H9 (cell line): ENCODE results near the gene KAT6B. TPM values are rescaled to one million over a fixed set of nuclear protein-coding genes. Genes with fewer than 3 reads are reported as not detected.

Experiments
- DNase-seq: peaks from one replicate; pipeline ENCODE4 v3.0.0-alpha.2; 2017
- H2AFZ ChIP-seq: one replicate; pipeline ENCODE4 v1.6.1; 2013; ENCODE audit warnings: mild to moderate bottlenecking, low read length, control low read depth, moderate library complexity
- H2AK5ac ChIP-seq: 2 replicates; pipeline ENCODE4 v1.6.1; 2013; ENCODE audit warnings: low read length, control low read depth, mixed read lengths; ENCODE audit not compliant: insufficient read length
- H2BK120ac ChIP-seq: one replicate; pipeline ENCODE4 v1.6.1; 2013; ENCODE audit warnings: low read depth, mild to moderate bottlenecking, low read length, control low read depth, inconsistent platforms; ENCODE audit not compliant: poor library complexity, severe bottlenecking
- H2BK12ac ChIP-seq: 2 replicates; pipeline ENCODE4 v1.6.1; 2013; ENCODE audit warnings: low read length, control low read depth, mixed read lengths, low read depth; ENCODE audit not compliant: insufficient read length
- H2BK15ac ChIP-seq: 2 replicates; pipeline ENCODE4 v1.6.1; 2013; ENCODE audit warnings: low read depth, low read length, control low read depth
- H2BK20ac ChIP-seq: one replicate; pipeline ENCODE4 v1.6.1; 2013; ENCODE audit warnings: low read depth, mild to moderate bottlenecking, low read length, control low read depth, inconsistent platforms; ENCODE audit not compliant: poor library complexity, severe bottlenecking
- H2BK5ac ChIP-seq: 2 replicates; pipeline ENCODE4 v1.6.1; 2013; ENCODE audit warnings: low read length, control low read depth, mixed read lengths; ENCODE audit not compliant: insufficient read length
- H3K14ac ChIP-seq: 2 replicates; pipeline ENCODE4 v1.6.1; 2013; ENCODE audit warnings: low read length, control low read depth; ENCODE audit not compliant: insufficient read depth
- H3K18ac ChIP-seq: 2 replicates; pipeline ENCODE4 v1.6.1; 2013; ENCODE audit warnings: low read depth, mild to moderate bottlenecking, mixed read lengths, low read length, control low read depth; ENCODE audit not compliant: insufficient read length
- H3K23ac ChIP-seq: 2 replicates; pipeline ENCODE4 v1.6.1; 2013; ENCODE audit warnings: low read length, control low read depth, mixed read lengths, low read depth; ENCODE audit not compliant: insufficient read length
- H3K23me2 ChIP-seq: 2 replicates; pipeline ENCODE4 v1.6.1; 2013; ENCODE audit warnings: low read depth, mild to moderate bottlenecking, mixed read lengths, low read length, control low read depth; ENCODE audit not compliant: insufficient read length, poor library complexity, severe bottlenecking
- H3K27ac ChIP-seq: 2 replicates; pipeline ENCODE4 v1.5.1; 2013; ENCODE audit warnings: low read length, control low read depth, mixed read lengths, low read depth; ENCODE audit not compliant: insufficient read length
- H3K27me3 ChIP-seq: 2 replicates; pipeline ENCODE4 v1.6.1; 2013; ENCODE audit warnings: low read length, control low read depth, inconsistent platforms; ENCODE audit not compliant: insufficient read depth
- H3K4ac ChIP-seq: 2 replicates; pipeline ENCODE4 v1.6.1; 2013; ENCODE audit warnings: low read depth, mild to moderate bottlenecking, control low read depth, inconsistent platforms, low read length, moderate library complexity
- H3K4me1 ChIP-seq: 2 replicates; pipeline ENCODE4 v1.6.1; 2013; ENCODE audit warnings: low read length, control low read depth, inconsistent platforms; ENCODE audit not compliant: insufficient read depth
- H3K4me2 ChIP-seq: 2 replicates; pipeline ENCODE4 v1.6.1; 2013; ENCODE audit warnings: low read length, control low read depth, mixed read lengths; ENCODE audit not compliant: insufficient read length, insufficient read depth
- H3K56ac ChIP-seq: 2 replicates; pipeline ENCODE4 v1.6.1; 2013; ENCODE audit warnings: low read depth, mild to moderate bottlenecking, mixed read lengths, low read length, control low read depth; ENCODE audit not compliant: insufficient read length
- H3K79me1 ChIP-seq: 2 replicates; pipeline ENCODE4 v1.6.1; 2013; ENCODE audit warnings: low read depth, mild to moderate bottlenecking, moderate library complexity, low read length, control low read depth, inconsistent platforms; ENCODE audit not compliant: insufficient read depth, poor library complexity, severe bottlenecking
- H3K79me2 ChIP-seq: 2 replicates; pipeline ENCODE4 v1.6.1; 2013; ENCODE audit warnings: low read length, control low read depth, inconsistent platforms; ENCODE audit not compliant: insufficient read depth
- H3K9ac ChIP-seq: 2 replicates; pipeline ENCODE4 v1.6.1; 2013; ENCODE audit warnings: low read length, control low read depth, mixed read lengths; ENCODE audit not compliant: insufficient read length; ENCODE audit errors: extremely low read depth
- H3K9me3 ChIP-seq: one replicate; pipeline ENCODE4 v1.6.1; 2013; ENCODE audit warnings: low read depth, low read length, inconsistent platforms; ENCODE audit not compliant: control insufficient read depth
- H3T11ph ChIP-seq: one replicate; pipeline ENCODE4 v1.6.1; 2013; ENCODE audit warnings: mild to moderate bottlenecking, low read length, control low read depth, inconsistent platforms
- H4K20me1 ChIP-seq: one replicate; pipeline ENCODE4 v1.6.1; 2013; ENCODE audit not compliant: control insufficient read depth, insufficient read length, insufficient read depth
- H4K5ac ChIP-seq: 2 replicates; pipeline ENCODE4 v1.6.1; 2013; ENCODE audit warnings: low read depth, mild to moderate bottlenecking, mixed read lengths, low read length, control low read depth; ENCODE audit not compliant: insufficient read length
- H4K8ac ChIP-seq: replicated peaks from 2 replicates; pipeline ENCODE4 v1.6.1; 2013; ENCODE audit warnings: low read length, control low read depth, mixed read lengths, low read depth; ENCODE audit not compliant: insufficient read length
- H4K91ac ChIP-seq: 2 replicates; pipeline ENCODE4 v1.6.1; 2013; ENCODE audit warnings: low read depth, mild to moderate bottlenecking, moderate library complexity, mixed read lengths, low read length, control low read depth; ENCODE audit not compliant: insufficient read length
- H3K27ac Mint-ChIP-seq, 3 experiments: 2 replicates in 2 of 3; 3 replicates in 1 of 3; pipeline ENCODE4 v1.8.0; 2020 to 2021; ENCODE audit warnings: mixed read lengths in 3 of 3, mild to moderate bottlenecking in 1 of 3, moderate library complexity in 1 of 3
- H3K27me3 Mint-ChIP-seq: 2 replicates; pipeline ENCODE4 v1.8.0; 2021; ENCODE audit warnings: low read depth, mild to moderate bottlenecking, moderate library complexity, mixed read lengths
- H3K36me3 Mint-ChIP-seq, 3 experiments: 2 replicates in 2 of 3; 3 replicates in 1 of 3; pipeline ENCODE4 v1.8.0; 2020 to 2021; ENCODE audit warnings: low read depth in 3 of 3, mixed read lengths in 3 of 3; ENCODE audit not compliant: insufficient read depth in 1 of 3
- H3K4me1 Mint-ChIP-seq, 2 experiments: 2 replicates each; pipeline ENCODE4 v1.8.0; 2020; ENCODE audit warnings: mixed read lengths in 2 of 2
- H3K4me3 Mint-ChIP-seq, 2 experiments: 2 replicates in 1 of 2; 3 replicates in 1 of 2; pipeline ENCODE4 v1.8.0; 2020 to 2021; ENCODE audit warnings: mild to moderate bottlenecking in 2 of 2, mixed read lengths in 2 of 2, moderate library complexity in 1 of 2
- H3K9me3 Mint-ChIP-seq, 2 experiments: 2 replicates in 1 of 2; 3 replicates in 1 of 2; pipeline ENCODE4 v1.8.0; 2020; ENCODE audit warnings: mild to moderate bottlenecking in 2 of 2, mixed read lengths in 2 of 2, moderate library complexity in 1 of 2
- WGBS: extraction: QIAGEN DNeasy Blood & Tissue Kit; methylation state at CpG from one replicate; pipeline ENCODE4 v1.1.7; 2013; ENCODE audit warnings: missing lambda C conversion rate, low lambda C conversion rate, mixed read lengths; ENCODE audit not compliant: insufficient read length; ENCODE audit errors: extremely low coverage; 5-methylcytosine and 5-hydroxymethylcytosine counted together
- total RNA-seq: library from RNA; stranded (reverse); gene quantifications from 2 replicates; pipeline ENCODE4 v1.2.1, GENCODE V29; 2021
- TF ChIP-seq, protein P1 (sequence below): fragments of 200-600 bp; sonication (generic); conservative IDR thresholded peaks from 3 replicates; pipeline ENCODE4 v1.8.0; 2021; ENCODE audit warnings: antibody characterized with exemption, mild to moderate bottlenecking

Gene KAT6B
- total RNA-seq, 1 experiment from 2014 or later, result 34.2 TPM

DNA sequence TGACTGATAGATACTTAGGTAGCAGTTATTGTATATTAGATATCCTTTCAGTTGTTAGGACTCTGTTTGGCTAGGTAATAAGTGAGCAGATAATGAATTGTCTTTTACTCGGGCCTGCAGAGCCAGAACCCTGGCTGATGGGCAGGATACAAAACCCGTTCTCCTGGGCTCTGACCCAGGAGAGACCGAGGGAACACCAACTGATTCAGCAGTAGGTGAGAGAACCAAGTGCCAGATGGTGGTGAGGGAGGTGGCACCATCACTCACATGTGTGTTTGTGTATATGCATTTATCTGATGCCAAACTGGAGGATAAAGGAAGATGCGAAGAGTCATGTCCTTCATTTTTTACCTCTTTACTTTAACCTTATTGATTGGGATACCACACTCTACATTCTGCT lies 169.4 kb downstream of the KAT6B start:
- H3K27me3 ChIP-seq, result no peaks in the 10 kb centered on the region
- Mint-ChIP-seq H3K9me3 (no peaks in the 10 kb centered on the region), H3K27ac (no peak overlapping the region), H3K4me3 (no peak overlapping the region), H3K27me3 (no peaks in the 10 kb centered on the region), H3K36me3 (peaks cover 5 to 12% (median 8%) of the 10 kb centered on the region in 3 experiments; a peak in 5 of 7 replicates), H3K4me1 (no peaks in the 10 kb centered on the region)
- no peak overlapping the region for H2BK15ac ChIP-seq
- no peak overlapping the region for H3K4ac ChIP-seq
- no peak overlapping the region for H4K8ac ChIP-seq
- TF ChIP-seq, protein P1, sequence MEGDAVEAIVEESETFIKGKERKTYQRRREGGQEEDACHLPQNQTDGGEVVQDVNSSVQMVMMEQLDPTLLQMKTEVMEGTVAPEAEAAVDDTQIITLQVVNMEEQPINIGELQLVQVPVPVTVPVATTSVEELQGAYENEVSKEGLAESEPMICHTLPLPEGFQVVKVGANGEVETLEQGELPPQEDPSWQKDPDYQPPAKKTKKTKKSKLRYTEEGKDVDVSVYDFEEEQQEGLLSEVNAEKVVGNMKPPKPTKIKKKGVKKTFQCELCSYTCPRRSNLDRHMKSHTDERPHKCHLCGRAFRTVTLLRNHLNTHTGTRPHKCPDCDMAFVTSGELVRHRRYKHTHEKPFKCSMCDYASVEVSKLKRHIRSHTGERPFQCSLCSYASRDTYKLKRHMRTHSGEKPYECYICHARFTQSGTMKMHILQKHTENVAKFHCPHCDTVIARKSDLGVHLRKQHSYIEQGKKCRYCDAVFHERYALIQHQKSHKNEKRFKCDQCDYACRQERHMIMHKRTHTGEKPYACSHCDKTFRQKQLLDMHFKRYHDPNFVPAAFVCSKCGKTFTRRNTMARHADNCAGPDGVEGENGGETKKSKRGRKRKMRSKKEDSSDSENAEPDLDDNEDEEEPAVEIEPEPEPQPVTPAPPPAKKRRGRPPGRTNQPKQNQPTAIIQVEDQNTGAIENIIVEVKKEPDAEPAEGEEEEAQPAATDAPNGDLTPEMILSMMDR, result no peak
- no peak overlapping the region for H3K4me2 ChIP-seq
- no peaks in the 10 kb centered on the region for H3K4me1 ChIP-seq
- no peak overlapping the region for H4K5ac ChIP-seq
- no peaks in the 10 kb centered on the region for H3K79me2 ChIP-seq
- H3K9ac ChIP-seq, result no peak overlapping the region
- no peaks in the 10 kb centered on the region for H3K9me3 ChIP-seq
- H4K20me1 ChIP-seq, result no peaks in the 10 kb centered on the region
- no peak overlapping the region for H3K23ac ChIP-seq
- no peak overlapping the region for H2AK5ac ChIP-seq
- no peak overlapping the region for H2BK120ac ChIP-seq
- H2BK20ac ChIP-seq, result no peak overlapping the region
- no peak overlapping the region for H4K91ac ChIP-seq
- no peak overlapping the region for H2BK5ac ChIP-seq
- H3K56ac ChIP-seq, result no peak overlapping the region
- no peaks in the 10 kb centered on the region for H3K23me2 ChIP-seq
- H2AFZ ChIP-seq, result no peak overlapping the region
- no peak for DNase-seq
- H3K27ac ChIP-seq, result no peak overlapping the region
- no peaks in the 10 kb centered on the region for H3K79me1 ChIP-seq
- H3K18ac ChIP-seq, result no peak overlapping the region
- no peak overlapping the region for H3T11ph ChIP-seq
- no peak overlapping the region for H3K14ac ChIP-seq
- H2BK12ac ChIP-seq, result no peak overlapping the region
- no CpG with 5 or more reads among the region's 4 CpGs for WGBS
